ENCODE measurements around the gene LMF2.

Gene LMF2

GRCh38 chr22:50461979-50462540 lies 45.4 kb downstream of the LMF2 start:
- FAIRE-seq, result no peak

- FAIRE-seq, result no peak
Observed at GRCh38 chr22:50461536-50461935, 46.0 kb downstream of the LMF2 start.

- no peak for FAIRE-seq
Observed at GRCh38 chr22:50460938-50461337, 46.6 kb downstream of the LMF2 start.

GRCh38 chr22:50459496-50460140 lies 47.9 kb downstream of the LMF2 start:
- no peak for FAIRE-seq

- no peak for FAIRE-seq
Observed at GRCh38 chr22:50459016-50459415, 48.5 kb downstream of the LMF2 start.

- no peak for FAIRE-seq
Observed at GRCh38 chr22:50456466-50457234, 50.9 kb downstream of the LMF2 start.

GRCh38 chr22:50456026-50456425 lies 51.5 kb downstream of the LMF2 start:
- no peak for FAIRE-seq

- FAIRE-seq, result no peak
Observed at GRCh38 chr22:50455201-50455600, 52.3 kb downstream of the LMF2 start.

- FAIRE-seq, result no peak
Observed at GRCh38 chr22:50454556-50455075, 52.9 kb downstream of the LMF2 start.
